SH-SY5Y (cell line): ENCODE data around the gene ATAD3C.

ENCODE experiments used
- GATA2 ChIP-seq: IDR thresholded peaks from 2 replicates; pipeline ENCODE4 v1.6.1; 2011; ENCODE audit warnings: mild to moderate bottlenecking, low read depth, low read length
- GATA3 ChIP-seq: IDR thresholded peaks from 2 replicates; pipeline ENCODE4 v1.6.1; 2011; ENCODE audit warnings: low read depth, mild to moderate bottlenecking, low read length, moderate library complexity

- no peak for TF ChIP-seq GATA2
- no peak for TF ChIP-seq GATA3
These were observed 30.8 kb upstream of the ATAD3C start for GRCh38 chr1:1418464-1419362.
